ENCODE results near the gene GABRG3.

GABRG3 gene

DNA sequence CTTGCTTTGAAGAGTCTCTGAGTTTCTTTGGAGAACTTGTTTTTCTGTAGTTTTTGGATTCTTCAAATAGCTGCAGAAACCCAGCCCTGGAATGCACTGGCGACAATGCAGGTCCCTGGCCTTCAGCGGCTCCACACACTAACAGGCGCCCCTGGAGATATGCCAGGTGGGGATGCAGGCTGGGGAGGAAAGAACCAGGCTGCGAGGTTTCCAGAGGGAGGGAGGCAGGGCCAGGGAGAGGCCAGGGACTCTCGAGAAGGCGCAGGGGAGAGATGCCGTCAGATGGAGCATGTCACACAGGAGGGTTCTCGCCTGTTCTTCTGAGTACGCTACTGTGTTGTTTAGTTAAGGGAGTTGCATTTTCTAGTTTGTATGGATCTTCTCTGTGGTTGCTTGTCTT is 283.1 kb downstream of the GABRG3 start:
- no peak overlapping the region for H3K27ac ChIP-seq

DNA sequence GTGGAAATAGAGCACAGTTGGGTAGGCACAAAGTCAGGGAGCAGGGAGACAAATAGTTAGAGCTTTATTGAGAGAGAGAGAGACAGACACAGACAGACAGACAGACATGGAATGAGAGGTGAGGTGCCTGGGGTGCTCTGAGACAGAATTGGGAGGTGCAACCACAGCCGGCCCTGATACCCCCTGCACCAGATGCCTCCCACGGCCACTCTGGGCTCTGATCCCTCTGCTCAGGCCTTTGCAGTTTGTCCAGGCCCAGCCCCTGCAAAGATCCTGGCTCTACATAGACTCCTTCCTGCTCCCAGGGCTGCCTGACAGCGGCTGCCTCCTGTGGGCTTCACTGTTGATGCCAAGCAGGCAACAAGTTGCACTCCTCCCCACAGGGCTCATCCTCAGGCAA is 283.8 kb downstream of the GABRG3 start:
- TF ChIP-seq, protein P1, sequence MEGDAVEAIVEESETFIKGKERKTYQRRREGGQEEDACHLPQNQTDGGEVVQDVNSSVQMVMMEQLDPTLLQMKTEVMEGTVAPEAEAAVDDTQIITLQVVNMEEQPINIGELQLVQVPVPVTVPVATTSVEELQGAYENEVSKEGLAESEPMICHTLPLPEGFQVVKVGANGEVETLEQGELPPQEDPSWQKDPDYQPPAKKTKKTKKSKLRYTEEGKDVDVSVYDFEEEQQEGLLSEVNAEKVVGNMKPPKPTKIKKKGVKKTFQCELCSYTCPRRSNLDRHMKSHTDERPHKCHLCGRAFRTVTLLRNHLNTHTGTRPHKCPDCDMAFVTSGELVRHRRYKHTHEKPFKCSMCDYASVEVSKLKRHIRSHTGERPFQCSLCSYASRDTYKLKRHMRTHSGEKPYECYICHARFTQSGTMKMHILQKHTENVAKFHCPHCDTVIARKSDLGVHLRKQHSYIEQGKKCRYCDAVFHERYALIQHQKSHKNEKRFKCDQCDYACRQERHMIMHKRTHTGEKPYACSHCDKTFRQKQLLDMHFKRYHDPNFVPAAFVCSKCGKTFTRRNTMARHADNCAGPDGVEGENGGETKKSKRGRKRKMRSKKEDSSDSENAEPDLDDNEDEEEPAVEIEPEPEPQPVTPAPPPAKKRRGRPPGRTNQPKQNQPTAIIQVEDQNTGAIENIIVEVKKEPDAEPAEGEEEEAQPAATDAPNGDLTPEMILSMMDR (conservative IDR thresholded peaks at IDR 0.05): no peak
- H3K27ac ChIP-seq: no peak overlapping the region

More for the DNA sequence above, 283.1 kb downstream of the GABRG3 start:
- TF ChIP-seq, protein P1 (conservative IDR thresholded peaks at IDR 0.05): no peak

DNA sequence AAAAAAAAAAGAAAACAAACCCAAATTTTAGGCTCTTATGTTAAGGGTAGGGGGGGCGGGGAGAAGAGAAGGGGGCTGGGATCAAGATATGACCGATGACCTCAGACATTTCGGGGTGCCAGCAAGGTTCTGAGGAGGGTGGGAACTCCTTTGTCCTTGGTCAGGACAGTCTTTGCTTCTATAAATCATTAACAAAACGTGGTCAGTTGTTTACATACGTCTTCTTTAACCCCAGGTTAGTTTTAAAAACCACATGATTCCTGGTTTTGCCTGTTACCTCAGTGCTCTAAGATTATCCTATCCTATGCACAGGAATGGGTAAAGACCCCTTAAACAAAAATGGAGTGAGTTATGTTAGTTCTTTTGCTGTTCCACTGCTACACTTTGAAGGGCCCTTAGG is 285.5 kb downstream of the GABRG3 start:
- TF ChIP-seq, protein P1 (conservative IDR thresholded peaks at IDR 0.05): no peak
- H3K27ac ChIP-seq: no peak overlapping the region

DNA sequence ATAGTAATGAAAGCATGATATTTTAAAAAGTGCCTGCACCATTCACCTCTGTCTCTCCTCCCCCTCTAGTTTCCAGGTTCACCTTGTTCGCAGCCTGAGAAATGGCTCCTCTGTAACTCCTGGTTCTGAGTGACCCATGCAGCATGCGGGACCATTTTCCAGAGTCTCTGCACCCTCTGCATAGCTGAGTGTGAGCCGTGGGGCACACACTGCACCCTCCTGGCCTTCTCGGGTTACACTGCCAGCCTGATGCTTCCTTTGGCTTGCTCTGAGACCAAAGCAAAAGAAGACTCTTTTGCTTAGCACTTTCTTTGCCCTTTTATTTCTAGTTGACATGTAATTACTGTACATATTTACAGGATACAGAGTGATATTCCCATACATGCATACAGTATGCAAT is 287.3 kb downstream of the GABRG3 start:
- H3K27ac ChIP-seq: no peak overlapping the region
- TF ChIP-seq, protein P1 (conservative IDR thresholded peaks at IDR 0.05): no peak

DNA sequence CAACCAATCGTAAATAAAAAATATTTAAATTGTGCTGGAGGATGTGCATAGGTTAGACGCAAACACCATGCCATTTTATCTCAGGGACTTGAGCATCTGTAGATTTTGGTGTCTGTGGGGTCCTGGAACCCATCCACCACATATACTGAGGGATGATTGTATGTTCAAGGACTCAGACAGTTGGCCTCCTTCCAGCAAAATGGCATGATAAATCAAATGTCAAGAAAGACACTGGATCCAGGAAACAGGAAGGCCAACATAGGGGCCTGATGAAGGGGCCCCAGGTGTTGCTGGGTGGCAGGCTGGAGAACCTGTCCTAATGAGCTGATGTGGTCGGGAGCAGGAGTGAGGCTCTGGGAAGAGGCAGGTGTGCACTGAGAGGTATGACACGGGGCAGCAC is 289.5 kb downstream of the GABRG3 start:
- TF ChIP-seq, protein P1 (conservative IDR thresholded peaks at IDR 0.05): no peak
- H3K27ac ChIP-seq: no peak overlapping the region

DNA sequence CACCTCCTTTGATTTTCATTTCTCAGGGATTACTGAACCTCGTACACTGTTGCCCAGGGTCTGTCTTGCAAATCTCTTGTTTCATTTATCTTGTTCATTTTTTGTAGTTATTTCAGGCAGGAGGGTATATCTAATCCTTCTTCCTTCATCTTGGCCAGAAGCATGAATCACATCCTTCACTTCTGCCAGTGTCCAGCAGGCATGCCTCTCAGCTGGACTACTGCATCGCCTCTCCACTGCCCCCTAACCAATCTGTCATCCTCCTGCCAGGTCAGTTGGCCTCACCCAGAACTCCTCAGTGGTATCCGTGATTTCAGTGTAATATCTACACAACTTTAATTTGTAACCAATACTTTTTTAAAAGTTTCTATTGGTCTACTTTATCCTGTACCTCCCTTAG is 297.9 kb downstream of the GABRG3 start:
- H3K27ac ChIP-seq: no peak overlapping the region
- TF ChIP-seq, protein P1 (conservative IDR thresholded peaks at IDR 0.05): no peak

DNA sequence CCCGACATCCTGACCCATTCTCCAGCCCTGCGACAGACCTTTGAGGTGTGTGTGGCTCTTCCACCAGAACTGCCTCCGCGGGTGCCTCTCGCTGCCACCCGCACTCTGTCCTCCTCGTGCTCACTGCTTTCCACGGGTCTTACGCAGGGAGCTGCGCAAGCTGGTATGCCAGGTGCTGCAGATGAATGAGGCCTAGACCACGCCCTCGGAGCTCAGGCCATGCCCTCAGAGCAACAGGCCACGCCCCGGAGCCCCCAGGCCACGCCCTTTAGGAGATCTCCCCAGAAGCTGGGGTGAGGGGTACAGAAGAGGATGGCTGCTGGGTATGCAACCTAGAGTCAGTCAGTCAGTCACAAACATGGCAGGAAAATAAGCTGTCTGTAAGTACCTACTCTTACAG is 300.3 kb downstream of the GABRG3 start:
- no peak overlapping the region for H3K27ac ChIP-seq
- TF ChIP-seq, protein P1 (conservative IDR thresholded peaks at IDR 0.05): no peak

DNA sequence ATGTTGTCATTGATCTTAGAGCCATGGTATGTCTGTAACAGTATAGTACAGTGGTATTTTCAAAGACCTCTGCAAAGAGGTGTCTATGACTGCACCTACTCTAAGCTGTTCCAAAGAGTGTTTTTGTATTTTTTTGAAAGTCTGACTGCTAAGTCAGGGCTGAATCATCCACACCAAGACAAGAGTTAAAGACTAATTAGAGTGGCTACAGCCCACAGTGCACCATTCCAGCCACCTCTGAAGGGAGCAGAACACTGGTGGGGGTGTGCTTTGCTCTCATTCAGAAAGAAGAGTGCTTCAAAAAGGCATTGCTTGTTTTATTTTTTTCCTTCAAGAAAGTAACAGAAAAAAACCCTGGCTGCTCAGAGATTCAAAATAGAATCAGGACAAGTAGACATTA is 301.4 kb downstream of the GABRG3 start:
- H3K27ac ChIP-seq: no peak overlapping the region
- TF ChIP-seq, protein P1 (conservative IDR thresholded peaks at IDR 0.05): no peak
